Activated CD8-positive, alpha-beta T cell treated with anti-CD3 and anti-CD28 coated beads for 36 hours (primary cell): ENCODE data around the gene CTNNA3. TPM values are rescaled to one million over a fixed set of nuclear protein-coding genes. Genes with fewer than 3 reads are reported as not detected.

Source experiments
- ATAC-seq: fragments of 200-7000 bp; cut with Tn5 transposase; one replicate; pipeline ENCODE4 v1.10.0; 2021; ENCODE audit warnings: mild to moderate bottlenecking, moderate library complexity
- CTCF ChIA-PET: fragments of 350-600 bp; sonication (Branson Sonifier 250); formaldehyde crosslinking; loops from one replicate; lab custom pipeline; 2021; ENCODE audit warnings: antibody characterized with exemption; lab: Charles Lee
- POLR2A ChIA-PET: fragments of 350-600 bp; sonication (Branson Sonifier 250); formaldehyde crosslinking; loops from one replicate; lab custom pipeline; 2021; ENCODE audit warnings: antibody characterized with exemption; lab: Charles Lee
- DNase-seq: peaks from one replicate; pipeline ENCODE4 v3.0.0-alpha.2; 2020
- H3K27ac Mint-ChIP-seq: one replicate; pipeline ENCODE4 v1.8.0; 2021; ENCODE audit warnings: mild to moderate bottlenecking, mixed read lengths
- H3K27me3 Mint-ChIP-seq: one replicate; pipeline ENCODE4 v1.8.0; 2021; ENCODE audit warnings: mixed read lengths
- H3K36me3 Mint-ChIP-seq: one replicate; pipeline ENCODE4 v1.8.0; 2021; ENCODE audit warnings: low read depth, mixed read lengths
- H3K4me1 Mint-ChIP-seq: one replicate; pipeline ENCODE4 v1.8.0; 2021; ENCODE audit warnings: low read depth, mixed read lengths
- H3K4me3 Mint-ChIP-seq: one replicate; pipeline ENCODE4 v1.8.0; 2021; ENCODE audit warnings: mild to moderate bottlenecking, moderate library complexity, mixed read lengths
- H3K9me3 Mint-ChIP-seq: one replicate; pipeline ENCODE4 v1.8.0; 2021; ENCODE audit warnings: mixed read lengths
- CTCF ChIP-seq: fragments of 200-600 bp; IDR thresholded peaks from one replicate; pipeline ENCODE4 v1.8.0; 2022; ENCODE audit warnings: antibody characterized with exemption, mild to moderate bottlenecking
- intact Hi-C: fragments of 100-400 bp; cut with micrococcal nuclease; formaldehyde crosslinking; loops from one replicate; pipeline ENCODE4 v1.10.0; 2022
- total RNA-seq, 2 experiments: library from RNA; stranded (reverse); gene quantifications; one replicate each; pipeline ENCODE4 v1.2.3, GENCODE V29; 2021

Gene CTNNA3
- total RNA-seq, 2 experiments from 2014 or later: not detected

DNA sequence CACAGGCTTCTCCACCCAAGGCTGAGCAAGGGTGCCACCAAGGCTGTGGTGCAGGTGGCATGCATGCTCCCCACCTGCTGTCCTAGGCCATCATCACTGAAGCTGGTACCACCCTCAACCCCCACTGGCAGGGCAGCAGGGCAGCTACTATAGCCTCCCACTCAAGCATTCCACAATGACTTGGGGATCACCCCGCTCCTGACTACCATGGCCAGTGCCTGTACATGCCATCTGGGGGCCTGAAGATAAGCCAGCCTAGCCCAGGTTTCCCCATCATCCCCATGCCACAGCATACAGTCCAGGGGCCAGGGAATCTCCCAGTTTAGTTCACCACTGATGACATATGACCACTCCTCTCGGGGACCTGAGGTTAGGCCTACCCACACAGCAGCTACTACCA is 1281.1 kb downstream of the CTNNA3 start:
- no peak overlapping the region for H3K27ac Mint-ChIP-seq
- ATAC-seq (no peak), DNase-seq (no peak)
- intact Hi-C loops: no loop called here
- no peaks in the 10 kb centered on the region for H3K36me3 Mint-ChIP-seq
- H3K4me3 Mint-ChIP-seq: no peak overlapping the region
- no peaks in the 10 kb centered on the region for H3K4me1 Mint-ChIP-seq
- CTCF ChIA-PET: no interaction called here
- H3K27me3 Mint-ChIP-seq: no peaks in the 10 kb centered on the region
- H3K9me3 Mint-ChIP-seq: peaks cover 13% of the 10 kb centered on the region
- TF ChIP-seq CTCF: no peak
- POLR2A ChIA-PET: no interaction called here

DNA sequence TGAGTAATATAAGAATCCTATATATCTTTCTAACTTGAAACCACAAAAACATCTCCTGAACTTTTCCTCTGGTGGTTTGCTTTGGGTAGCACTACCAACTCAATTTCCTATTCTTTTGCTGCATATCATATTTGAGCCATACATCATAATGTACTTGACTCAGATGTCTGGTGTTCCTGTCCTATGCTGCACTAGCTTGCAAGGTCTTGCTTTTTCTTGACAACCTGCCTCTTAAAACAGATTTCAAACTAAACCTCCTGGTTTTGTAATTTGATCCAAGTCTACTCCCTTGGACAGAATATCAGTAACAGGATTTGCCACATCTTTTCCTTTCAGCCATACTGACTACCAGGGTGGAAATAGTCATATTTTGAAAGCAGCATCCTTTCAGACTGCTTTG is 1290.4 kb downstream of the CTNNA3 start:
- ChIA-PET CTCF (no interaction called here), POLR2A (no interaction called here)
- Mint-ChIP-seq H3K9me3 (peaks cover 5% of the 10 kb centered on the region), H3K36me3 (no peaks in the 10 kb centered on the region), H3K4me1 (no peaks in the 10 kb centered on the region), H3K27ac (no peak overlapping the region), H3K27me3 (no peaks in the 10 kb centered on the region), H3K4me3 (no peak overlapping the region)
- DNase-seq (no peak), ATAC-seq (no peak)
- TF ChIP-seq CTCF: no peak
- intact Hi-C loops: no loop called here

GRCh38 chr10:66398669-66399068 is 1297.3 kb downstream of the CTNNA3 start:
- POLR2A ChIA-PET: no interaction called here
- no peak overlapping the region for H3K27ac Mint-ChIP-seq

DNA sequence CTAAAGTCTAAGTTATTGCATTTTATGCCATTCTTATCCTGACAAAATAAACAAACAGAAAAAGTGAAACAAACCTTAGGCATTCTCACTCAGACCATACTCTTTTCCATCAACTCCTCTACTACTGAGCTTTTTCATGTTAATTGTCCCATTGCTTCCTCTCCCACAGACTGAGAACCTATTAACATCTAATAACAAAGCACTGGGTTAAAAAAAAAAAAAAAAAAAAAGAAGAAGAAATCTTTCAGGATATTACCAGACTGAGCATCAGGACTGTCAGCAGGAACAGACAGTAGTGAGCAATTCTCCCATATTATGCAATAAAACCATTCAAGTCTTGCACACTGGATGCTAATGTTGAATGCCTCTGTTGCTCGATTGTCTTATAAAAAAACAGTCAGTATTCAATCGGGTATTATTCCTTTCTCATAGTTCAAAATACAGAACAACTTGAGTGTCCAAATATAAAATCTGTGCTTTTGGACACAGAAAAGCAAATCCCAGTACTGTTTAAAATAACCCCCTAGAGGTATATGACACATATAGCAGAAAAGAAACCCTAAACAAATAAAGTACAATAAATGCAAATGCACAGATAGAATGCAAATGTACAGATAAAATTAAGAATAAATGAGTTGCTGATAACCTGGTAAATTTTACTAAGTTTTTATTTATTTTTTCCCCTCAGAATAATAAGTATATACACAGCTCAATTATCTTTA is 1301.5 kb downstream of the CTNNA3 start:
- ChIA-PET POLR2A (no interaction called here), CTCF (no interaction called here)
- ATAC-seq (no peak), DNase-seq (no peak)
- Mint-ChIP-seq H3K4me1 (no peaks in the 10 kb centered on the region), H3K27me3 (no peaks in the 10 kb centered on the region), H3K9me3 (peaks cover 5% of the 10 kb centered on the region), H3K36me3 (no peaks in the 10 kb centered on the region), H3K27ac (no peak overlapping the region), H3K4me3 (no peak overlapping the region)
- no peak for TF ChIP-seq CTCF
- intact Hi-C loops: no loop called here

More at GRCh38 chr10:66398669-66399068, 1297.3 kb downstream of the CTNNA3 start:
- H3K27me3 Mint-ChIP-seq: no peaks in the 10 kb centered on the region
- no peak for TF ChIP-seq CTCF
- no peak for DNase-seq
- H3K9me3 Mint-ChIP-seq: peaks cover 4% of the 10 kb centered on the region
- H3K36me3 Mint-ChIP-seq: no peaks in the 10 kb centered on the region
- intact Hi-C loops: no loop called here
- CTCF ChIA-PET: no interaction called here
- ATAC-seq: no peak
- H3K4me1 Mint-ChIP-seq: no peaks in the 10 kb centered on the region
- no peak overlapping the region for H3K4me3 Mint-ChIP-seq

DNA sequence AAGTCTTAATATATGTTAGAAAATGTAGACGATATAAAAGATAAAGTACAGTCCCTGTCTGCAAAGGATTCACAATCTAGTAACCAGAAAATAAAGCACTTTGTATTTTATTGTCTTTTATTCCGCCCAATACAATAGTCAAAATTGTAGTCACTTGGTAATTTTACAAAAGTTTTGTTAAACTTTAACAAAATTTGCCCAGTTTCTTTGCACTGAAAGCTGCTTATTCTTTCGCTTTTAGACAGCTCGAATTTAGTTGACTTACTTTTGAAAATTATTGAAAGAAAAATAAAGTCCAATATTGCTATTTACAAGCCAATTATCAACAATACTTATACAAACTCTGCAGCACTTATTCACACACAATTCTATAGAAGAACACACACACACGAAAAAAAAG is 1305.1 kb downstream of the CTNNA3 start:
- intact Hi-C loops: no loop called here
- DNase-seq (no peak), ATAC-seq (no peak)
- Mint-ChIP-seq H3K27me3 (no peaks in the 10 kb centered on the region), H3K4me1 (no peaks in the 10 kb centered on the region), H3K36me3 (no peaks in the 10 kb centered on the region), H3K9me3 (peaks cover 5% of the 10 kb centered on the region), H3K27ac (no peak overlapping the region), H3K4me3 (no peak overlapping the region)
- ChIA-PET CTCF (no interaction called here), POLR2A (no interaction called here)
- no peak for TF ChIP-seq CTCF
